PC-3 (cell line): ENCODE results near the gene SEPTIN8. TPM values are rescaled to one million over a fixed set of nuclear protein-coding genes. Genes with fewer than 3 reads are reported as not detected.

Experiments
- ATAC-seq: fragments of 200-7000 bp; cut with Tn5 transposase; 2 replicates; pipeline ENCODE4 v1.9.1; 2020; ENCODE audit warnings: mild to moderate bottlenecking, moderate library complexity
- BruUV-seq: library from RNA; stranded (reverse); fragments of 400-500 nt; replicated peaks from 2 replicates; lab custom pipeline; 2021; lab: Mats Ljungman, UMichigan
- CTCF ChIA-PET: fragments of 300-600 bp; sonication (Branson Sonifier 250); formaldehyde crosslinking; loops from one replicate; lab custom pipeline; 2022; ENCODE audit warnings: antibody characterized with exemption; lab: Charles Lee
- POLR2A ChIA-PET: fragments of 300-600 bp; sonication (Branson Sonifier 250); formaldehyde crosslinking; loops from one replicate; lab custom pipeline; 2022; ENCODE audit warnings: antibody characterized with exemption; ENCODE audit not compliant: unreplicated experiment; lab: Charles Lee
- DNase-seq: peaks from one replicate; pipeline ENCODE4 v3.0.0-alpha.2; 2015
- H2AFZ ChIP-seq: fragments of 300-600 bp; sonication (generic); 2 replicates; pipeline ENCODE4 v1.6.0; 2016; ENCODE audit warnings: antibody characterized with exemption, low read length
- H3F3A ChIP-seq: fragments of 300-600 bp; sonication (generic); one replicate; pipeline ENCODE4 v1.6.0; 2017; ENCODE audit warnings: antibody characterized with exemption, low read length, control low read depth, mild to moderate bottlenecking; ENCODE audit not compliant: unreplicated experiment
- H3K27ac ChIP-seq: fragments of 300-600 bp; sonication (generic); 2 replicates; pipeline ENCODE4 v1.5.1; 2016; ENCODE audit warnings: mild to moderate bottlenecking, low read length
- H3K27me3 ChIP-seq: fragments of 300-600 bp; sonication (generic); 2 replicates; pipeline ENCODE4 v1.6.1; 2016; ENCODE audit warnings: low read length, mixed read lengths
- H3K36me3 ChIP-seq: fragments of 300-600 bp; sonication (generic); 2 replicates; pipeline ENCODE4 v1.6.1; 2016; ENCODE audit warnings: low read depth, mixed run types, low read length, mixed read lengths
- H3K4me1 ChIP-seq: fragments of 300-600 bp; sonication (generic); 2 replicates; pipeline ENCODE4 v1.5.1; 2016; ENCODE audit warnings: low read length; ENCODE audit not compliant: insufficient read depth
- H3K4me2 ChIP-seq: fragments of 300-600 bp; sonication (generic); 2 replicates; pipeline ENCODE4 v1.6.0; 2016; ENCODE audit warnings: low read length
- H3K4me3 ChIP-seq: fragments of 300-600 bp; sonication (generic); 2 replicates; pipeline ENCODE4 v1.5.1; 2016; ENCODE audit warnings: mild to moderate bottlenecking, low read length, mixed read lengths
- H3K79me2 ChIP-seq: fragments of 300-600 bp; sonication (generic); 2 replicates; pipeline ENCODE4 v1.6.1; 2017; ENCODE audit warnings: low read length, mixed read lengths
- H3K9ac ChIP-seq: fragments of 300-600 bp; sonication (generic); 2 replicates; pipeline ENCODE4 v1.6.0; 2016; ENCODE audit warnings: mild to moderate bottlenecking, low read length
- H3K9me2 ChIP-seq: fragments of 300-600 bp; sonication (generic); replicated peaks from 2 replicates; pipeline ENCODE4 v1.6.1; 2016; ENCODE audit warnings: mixed run types, low read length, mixed read lengths
- H3K9me3 ChIP-seq: fragments of 300-600 bp; sonication (generic); 2 replicates; pipeline ENCODE4 v1.6.1; 2016; ENCODE audit warnings: low read length, mixed read lengths
- H4K20me1 ChIP-seq: fragments of 300-600 bp; sonication (generic); 2 replicates; pipeline ENCODE4 v1.6.1; 2016; ENCODE audit warnings: low read length, mixed read lengths
- EZH2 ChIP-seq: fragments of 300-600 bp; sonication (generic); IDR thresholded peaks from one replicate; pipeline ENCODE4 v1.6.1; 2017; ENCODE audit warnings: antibody characterized with exemption, mild to moderate bottlenecking, low read length; ENCODE audit not compliant: unreplicated experiment
- EZH2phosphoT487 ChIP-seq: fragments of 300-600 bp; sonication (generic); IDR thresholded peaks from 2 replicates; pipeline ENCODE4 v1.6.1; 2018; ENCODE audit warnings: mild to moderate bottlenecking, antibody characterized with exemption, low read length, borderline replicate concordance
- intact Hi-C: fragments of 100-400 bp; cut with micrococcal nuclease; formaldehyde crosslinking; loops from 2 replicates; pipeline ENCODE4 v1.9.0; 2023
- total RNA-seq: library from RNA; depleted of rRNA; stranded (reverse); fragments of >200 nt; gene quantifications from 2 replicates; pipeline ENCODE4 v1.2.3, GENCODE V29; 2014
- TF ChIP-seq, protein P1 (sequence below): fragments of 300-600 bp; sonication (generic); conservative IDR thresholded peaks from 2 replicates; pipeline ENCODE4 v1.5.1; 2017; ENCODE audit warnings: antibody characterized with exemption, low read depth, mild to moderate bottlenecking, low read length

SEPTIN8 gene
- total RNA-seq, 1 experiment from 2014 or later, result 21.9 TPM

DNA sequence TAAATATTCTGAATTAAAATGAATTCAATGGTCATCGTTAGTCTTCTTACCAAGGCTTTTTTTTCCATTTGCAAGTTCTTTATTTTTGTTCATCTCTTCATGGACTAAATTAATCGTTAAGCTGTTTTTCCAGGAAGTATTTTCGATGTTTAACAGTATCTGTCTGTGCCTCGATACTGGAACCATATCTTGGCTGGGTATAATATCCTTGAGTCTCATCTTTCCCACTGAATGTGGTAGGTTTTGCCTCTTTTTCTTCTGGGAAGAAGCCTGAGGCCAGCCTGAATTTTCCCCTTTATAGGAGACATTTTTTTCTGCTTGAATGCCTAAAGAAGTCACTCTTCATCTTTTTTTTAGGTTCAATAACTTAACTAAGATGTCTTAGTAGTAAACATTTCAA lies 4.0 kb upstream of the SEPTIN8 start:
- H3K27me3 ChIP-seq, result no peaks in the 10 kb centered on the region
- H3K4me1 ChIP-seq, result peaks cover 15% of the 10 kb centered on the region
- BruUV-seq, result no TSS peak
- H2AFZ ChIP-seq, result no peak overlapping the region
- TF ChIP-seq, protein P1, sequence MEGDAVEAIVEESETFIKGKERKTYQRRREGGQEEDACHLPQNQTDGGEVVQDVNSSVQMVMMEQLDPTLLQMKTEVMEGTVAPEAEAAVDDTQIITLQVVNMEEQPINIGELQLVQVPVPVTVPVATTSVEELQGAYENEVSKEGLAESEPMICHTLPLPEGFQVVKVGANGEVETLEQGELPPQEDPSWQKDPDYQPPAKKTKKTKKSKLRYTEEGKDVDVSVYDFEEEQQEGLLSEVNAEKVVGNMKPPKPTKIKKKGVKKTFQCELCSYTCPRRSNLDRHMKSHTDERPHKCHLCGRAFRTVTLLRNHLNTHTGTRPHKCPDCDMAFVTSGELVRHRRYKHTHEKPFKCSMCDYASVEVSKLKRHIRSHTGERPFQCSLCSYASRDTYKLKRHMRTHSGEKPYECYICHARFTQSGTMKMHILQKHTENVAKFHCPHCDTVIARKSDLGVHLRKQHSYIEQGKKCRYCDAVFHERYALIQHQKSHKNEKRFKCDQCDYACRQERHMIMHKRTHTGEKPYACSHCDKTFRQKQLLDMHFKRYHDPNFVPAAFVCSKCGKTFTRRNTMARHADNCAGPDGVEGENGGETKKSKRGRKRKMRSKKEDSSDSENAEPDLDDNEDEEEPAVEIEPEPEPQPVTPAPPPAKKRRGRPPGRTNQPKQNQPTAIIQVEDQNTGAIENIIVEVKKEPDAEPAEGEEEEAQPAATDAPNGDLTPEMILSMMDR, result no peak
- TF ChIP-seq EZH2phosphoT487 (no peak), EZH2 (no peak)
- H3F3A ChIP-seq, result no peaks in the 10 kb centered on the region
- no peaks in the 10 kb centered on the region for H3K9me2 ChIP-seq
- POLR2A ChIA-PET, result no interaction called here
- no peaks in the 10 kb centered on the region for H3K36me3 ChIP-seq
- H4K20me1 ChIP-seq, result no peaks in the 10 kb centered on the region
- peaks cover 7% of the 10 kb centered on the region for H3K79me2 ChIP-seq
- ATAC-seq, result no peak
- no peak overlapping the region for H3K9ac ChIP-seq
- CTCF ChIA-PET, result no interaction called here
- no peak overlapping the region for H3K4me3 ChIP-seq
- intact Hi-C loops, result no loop called here
- no peaks in the 10 kb centered on the region for H3K9me3 ChIP-seq
- no peak for DNase-seq
- H3K4me2 ChIP-seq, result no peak overlapping the region
- no peak overlapping the region for H3K27ac ChIP-seq

DNA sequence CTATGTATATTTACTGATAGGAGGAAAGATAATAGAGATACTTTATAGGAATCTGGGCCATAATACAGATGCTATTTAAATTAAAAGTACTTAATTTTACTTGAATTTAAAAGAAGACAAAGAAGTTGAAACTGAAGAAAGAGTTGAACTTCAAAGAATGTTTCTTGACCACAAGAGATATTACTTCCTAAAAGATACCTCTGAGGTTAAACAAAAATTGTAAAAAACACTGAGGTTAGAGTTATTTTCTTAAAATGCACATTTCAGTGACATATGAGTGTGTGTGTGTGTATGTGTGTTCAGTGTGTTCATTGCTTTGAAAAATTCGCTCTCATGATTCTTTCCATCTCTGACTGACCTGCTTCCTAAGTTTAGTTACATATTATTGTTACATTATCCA lies 3.5 kb upstream of the SEPTIN8 start:
- Histone ChIP-seq H3K9me3 (no peaks in the 10 kb centered on the region), H3K36me3 (no peaks in the 10 kb centered on the region), H3K9me2 (no peaks in the 10 kb centered on the region), H3K9ac (no peak overlapping the region), H3K27ac (no peak overlapping the region), H3K79me2 (peaks cover 11% of the 10 kb centered on the region), H3K4me2 (no peak overlapping the region), H3K4me1 (peaks cover 20% of the 10 kb centered on the region), H3K27me3 (no peaks in the 10 kb centered on the region), H3F3A (no peaks in the 10 kb centered on the region), H4K20me1 (no peaks in the 10 kb centered on the region), H3K4me3 (no peak overlapping the region), H2AFZ (no peak overlapping the region)
- DNase-seq (no peak), ATAC-seq (no peak)
- CTCF ChIA-PET, result no interaction called here
- BruUV-seq, result no TSS peak
- intact Hi-C loops, result no loop called here
- TF ChIP-seq EZH2phosphoT487 (no peak), EZH2 (no peak)
- TF ChIP-seq, protein P1, result no peak
- POLR2A ChIA-PET, result no interaction called here

DNA sequence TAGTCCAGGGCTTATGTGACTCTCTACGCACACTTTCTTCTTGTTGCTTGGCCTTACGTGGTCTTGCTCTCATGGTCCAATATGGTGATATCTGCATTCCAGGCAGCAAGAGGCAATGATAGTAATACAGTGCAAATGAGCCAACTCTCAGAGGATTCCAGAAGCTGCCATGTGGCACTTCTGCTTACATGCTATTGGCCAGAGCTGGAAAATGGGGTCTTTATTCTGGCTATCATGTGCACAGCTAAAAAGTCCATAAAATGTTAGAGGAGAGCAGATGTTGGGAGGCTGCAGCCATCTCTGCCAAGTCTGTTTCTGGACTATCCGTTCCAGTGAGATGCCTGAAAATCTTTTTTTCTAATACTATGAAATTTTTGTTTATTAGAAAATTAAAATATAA lies 2.9 kb upstream of the SEPTIN8 start:
- peaks cover 22% of the 10 kb centered on the region for H3K4me1 ChIP-seq
- TF ChIP-seq EZH2, result no peak
- TF ChIP-seq EZH2phosphoT487, result no peak
- TF ChIP-seq, protein P1, result no peak
- H3K79me2 ChIP-seq, result peaks cover 17% of the 10 kb centered on the region
- no peaks in the 10 kb centered on the region for H3K9me3 ChIP-seq
- DNase-seq, result no peak
- no peaks in the 10 kb centered on the region for H3F3A ChIP-seq
- H3K27ac ChIP-seq, result no peak overlapping the region
- BruUV-seq, result no TSS peak
- no peaks in the 10 kb centered on the region for H3K36me3 ChIP-seq
- H3K27me3 ChIP-seq, result no peaks in the 10 kb centered on the region
- no peak overlapping the region for H2AFZ ChIP-seq
- no peaks in the 10 kb centered on the region for H4K20me1 ChIP-seq
- H3K4me2 ChIP-seq, result no peak overlapping the region
- no peak for ATAC-seq
- H3K9me2 ChIP-seq, result no peaks in the 10 kb centered on the region
- POLR2A ChIA-PET, result no interaction called here
- intact Hi-C loops, result loop anchor here (5.0 kb wide), 1 partner anchor 42 kb away; no protein-coding TSS in a partner anchor
- no peak overlapping the region for H3K9ac ChIP-seq
- CTCF ChIA-PET, result no interaction called here
- H3K4me3 ChIP-seq, result no peak overlapping the region
